DND-41 (cell line): ENCODE data around the gene C10orf90.

Experiments used
- EZH2 ChIP-seq: IDR thresholded peaks from 3 replicates; pipeline ENCODE4 v1.6.1; 2012; ENCODE audit warnings: borderline replicate concordance, low read depth, mild to moderate bottlenecking, moderate library complexity, low read length, inconsistent platforms; ENCODE audit not compliant: severe bottlenecking
- TF ChIP-seq, protein P1 (sequence below): IDR thresholded peaks from 2 replicates; pipeline ENCODE4 v1.5.1; 2012; ENCODE audit warnings: borderline replicate concordance, low read length, moderate library complexity, mild to moderate bottlenecking; ENCODE audit not compliant: poor library complexity, severe bottlenecking; ENCODE audit errors: extremely low read depth

DNA sequence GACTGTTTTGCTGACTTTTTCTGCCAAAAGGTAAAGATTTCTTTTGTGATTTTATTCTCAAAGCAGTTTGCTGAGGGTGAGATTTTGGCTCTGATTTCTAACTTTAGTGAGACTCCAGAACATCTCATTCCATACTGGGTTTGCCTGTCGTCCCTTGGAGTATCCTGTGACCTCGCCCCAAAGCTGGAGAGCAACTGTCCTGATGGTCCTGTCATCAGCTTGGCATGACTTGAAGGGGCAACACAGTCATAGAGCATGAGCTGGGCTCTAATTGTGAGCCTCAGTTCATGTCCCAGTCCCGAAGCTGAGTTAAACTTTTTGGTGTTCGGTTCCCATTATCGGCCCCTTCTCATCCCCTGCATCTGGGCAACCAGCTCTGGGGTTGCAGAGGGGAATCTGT is 23.4 kb downstream of the C10orf90 start:
- TF ChIP-seq, protein P1, sequence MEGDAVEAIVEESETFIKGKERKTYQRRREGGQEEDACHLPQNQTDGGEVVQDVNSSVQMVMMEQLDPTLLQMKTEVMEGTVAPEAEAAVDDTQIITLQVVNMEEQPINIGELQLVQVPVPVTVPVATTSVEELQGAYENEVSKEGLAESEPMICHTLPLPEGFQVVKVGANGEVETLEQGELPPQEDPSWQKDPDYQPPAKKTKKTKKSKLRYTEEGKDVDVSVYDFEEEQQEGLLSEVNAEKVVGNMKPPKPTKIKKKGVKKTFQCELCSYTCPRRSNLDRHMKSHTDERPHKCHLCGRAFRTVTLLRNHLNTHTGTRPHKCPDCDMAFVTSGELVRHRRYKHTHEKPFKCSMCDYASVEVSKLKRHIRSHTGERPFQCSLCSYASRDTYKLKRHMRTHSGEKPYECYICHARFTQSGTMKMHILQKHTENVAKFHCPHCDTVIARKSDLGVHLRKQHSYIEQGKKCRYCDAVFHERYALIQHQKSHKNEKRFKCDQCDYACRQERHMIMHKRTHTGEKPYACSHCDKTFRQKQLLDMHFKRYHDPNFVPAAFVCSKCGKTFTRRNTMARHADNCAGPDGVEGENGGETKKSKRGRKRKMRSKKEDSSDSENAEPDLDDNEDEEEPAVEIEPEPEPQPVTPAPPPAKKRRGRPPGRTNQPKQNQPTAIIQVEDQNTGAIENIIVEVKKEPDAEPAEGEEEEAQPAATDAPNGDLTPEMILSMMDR = no peak
- TF ChIP-seq EZH2 = no peak
